ENCODE data around the gene ROS1.
"Not testable (repeated sequence)": the region's sequence is repeated elsewhere in the genome, so short reads cannot be mapped to it uniquely, and the experiment has no call there.

Gene ROS1

GRCh38 chr6:117425431-117426153 lies at the start of gene ROS1:
TSS of gene ROS1 (minus strand) at chr6:117425942. CDS start at chr6:117425656, 286 bp downstream.
- DNase-seq = no peak

- no peak for DNase-seq
Observed at GRCh38 chr6:117473401-117473800, 47.7 kb upstream of the ROS1 start.

GRCh38 chr6:117472667-117473066 lies 46.9 kb upstream of the ROS1 start:
- no peak for DNase-seq

- no peak for DNase-seq
Observed at GRCh38 chr6:117469791-117470190, 44.0 kb upstream of the ROS1 start.

- no peak for DNase-seq
Observed at GRCh38 chr6:117469356-117469755, 43.6 kb upstream of the ROS1 start.

GRCh38 chr6:117468527-117468926 lies 42.8 kb upstream of the ROS1 start:
- DNase-seq = not testable (repeated sequence)

- DNase-seq = no peak
Observed at GRCh38 chr6:117467876-117468275, 42.1 kb upstream of the ROS1 start.

- DNase-seq = no peak
Observed at GRCh38 chr6:117465691-117466090, 39.9 kb upstream of the ROS1 start.

- DNase-seq = no peak
Observed at GRCh38 chr6:117464700-117465099, 39.0 kb upstream of the ROS1 start.

- DNase-seq = no peak
Observed at GRCh38 chr6:117463762-117464665, 38.3 kb upstream of the ROS1 start.

GRCh38 chr6:117459204-117459944 lies 33.6 kb upstream of the ROS1 start:
- DNase-seq = no peak

GRCh38 chr6:117456998-117457397 lies 31.3 kb upstream of the ROS1 start:
- no peak for DNase-seq

GRCh38 chr6:117456250-117456649 lies 30.5 kb upstream of the ROS1 start:
- DNase-seq = no peak

- no peak for DNase-seq
Observed at GRCh38 chr6:117451671-117452070, 25.9 kb upstream of the ROS1 start.

- peak; percentile 87 for DNase-seq
Observed at GRCh38 chr6:117449549-117450439, 24.1 kb upstream of the ROS1 start.

GRCh38 chr6:117448732-117449485 lies 23.2 kb upstream of the ROS1 start:
- no peak for DNase-seq

- DNase-seq = no peak
Observed at GRCh38 chr6:117448011-117448410, 22.3 kb upstream of the ROS1 start.

- no peak for DNase-seq
Observed at GRCh38 chr6:117446861-117447260, 21.1 kb upstream of the ROS1 start.

- DNase-seq = no peak
Observed at GRCh38 chr6:117444600-117444999, 18.9 kb upstream of the ROS1 start.

GRCh38 chr6:117442313-117442712 lies 16.6 kb upstream of the ROS1 start:
- DNase-seq = not testable (repeated sequence)

GRCh38 chr6:117441824-117442264 lies 16.1 kb upstream of the ROS1 start:
- no peak for DNase-seq
